Measurements from ENCODE around the gene NUMB. TPM values are rescaled to one million over a fixed set of nuclear protein-coding genes. Genes with fewer than 3 reads are reported as not detected.
"Not testable (repeated sequence)": the region's sequence is repeated elsewhere in the genome, so short reads cannot be mapped to it uniquely, and the experiment has no call there.

The NUMB gene
- total RNA-seq, 1 donor from 2014 or later = 218 TPM

DNA sequence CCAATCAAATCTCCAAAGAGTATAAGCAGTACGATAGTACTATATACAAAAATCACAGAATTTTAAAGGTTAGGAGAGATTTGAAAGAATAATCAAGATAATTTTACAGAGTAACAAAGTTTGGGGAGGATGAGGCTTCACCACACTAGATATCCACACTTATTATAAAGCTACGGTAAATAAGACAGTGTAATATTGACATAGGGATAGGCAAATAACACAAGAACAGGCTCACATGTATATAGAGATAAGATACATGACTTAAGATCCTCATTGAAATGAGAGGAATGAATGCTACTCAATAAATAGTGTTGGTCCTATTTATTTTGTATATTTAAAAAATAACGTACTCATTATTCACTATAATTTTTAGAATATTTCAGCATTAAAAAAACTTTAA lies 26.2 kb downstream of the NUMB start:
- H3K4me3 Mint-ChIP-seq (ENCODE audit: unreplicated experiment) = no peak overlapping the region
- peaks cover 2% of the 10 kb centered on the region for H3K27me3 Mint-ChIP-seq (ENCODE audit: unreplicated experiment)
- TF ChIP-seq, protein P1, sequence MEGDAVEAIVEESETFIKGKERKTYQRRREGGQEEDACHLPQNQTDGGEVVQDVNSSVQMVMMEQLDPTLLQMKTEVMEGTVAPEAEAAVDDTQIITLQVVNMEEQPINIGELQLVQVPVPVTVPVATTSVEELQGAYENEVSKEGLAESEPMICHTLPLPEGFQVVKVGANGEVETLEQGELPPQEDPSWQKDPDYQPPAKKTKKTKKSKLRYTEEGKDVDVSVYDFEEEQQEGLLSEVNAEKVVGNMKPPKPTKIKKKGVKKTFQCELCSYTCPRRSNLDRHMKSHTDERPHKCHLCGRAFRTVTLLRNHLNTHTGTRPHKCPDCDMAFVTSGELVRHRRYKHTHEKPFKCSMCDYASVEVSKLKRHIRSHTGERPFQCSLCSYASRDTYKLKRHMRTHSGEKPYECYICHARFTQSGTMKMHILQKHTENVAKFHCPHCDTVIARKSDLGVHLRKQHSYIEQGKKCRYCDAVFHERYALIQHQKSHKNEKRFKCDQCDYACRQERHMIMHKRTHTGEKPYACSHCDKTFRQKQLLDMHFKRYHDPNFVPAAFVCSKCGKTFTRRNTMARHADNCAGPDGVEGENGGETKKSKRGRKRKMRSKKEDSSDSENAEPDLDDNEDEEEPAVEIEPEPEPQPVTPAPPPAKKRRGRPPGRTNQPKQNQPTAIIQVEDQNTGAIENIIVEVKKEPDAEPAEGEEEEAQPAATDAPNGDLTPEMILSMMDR (IDR thresholded peaks at IDR 0.05; ENCODE audit: unreplicated experiment) = no peak
- H3K36me3 Mint-ChIP-seq (ENCODE audit: low read depth, unreplicated experiment) = no peaks in the 10 kb centered on the region
- no peaks in the 10 kb centered on the region for H3K9me3 Mint-ChIP-seq (ENCODE audit: unreplicated experiment)
- peaks cover 24% of the 10 kb centered on the region for H3K4me1 Mint-ChIP-seq (ENCODE audit: unreplicated experiment)
- DNase-seq (ENCODE audit: low spot score) = no peak
- H3K27ac Mint-ChIP-seq (ENCODE audit: unreplicated experiment) = peak overlapping the region; percentile 30

DNA sequence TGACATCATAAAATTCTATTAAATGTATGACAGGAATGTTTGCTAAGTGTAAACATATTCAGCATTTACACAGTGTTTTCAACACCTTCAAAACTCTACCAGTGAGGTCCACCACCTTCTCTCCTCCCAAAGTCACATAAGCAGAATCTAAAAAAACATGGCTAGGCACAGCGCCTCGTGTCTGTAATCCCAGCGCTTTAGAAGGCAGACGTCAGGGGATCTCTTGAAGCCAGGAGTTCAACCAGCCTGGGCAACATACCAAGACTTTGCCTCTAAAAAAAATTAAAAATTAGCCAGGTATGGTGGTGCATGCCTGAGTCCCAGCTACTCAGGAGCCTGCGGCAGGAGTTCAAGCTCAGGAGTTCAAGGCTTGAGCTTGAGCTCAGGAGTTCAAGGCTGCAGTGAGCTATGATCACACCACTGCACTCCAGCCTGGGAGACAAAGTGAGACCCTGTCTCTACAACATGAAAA lies 30.0 kb downstream of the NUMB start:
- no peaks in the 10 kb centered on the region for H3K9me3 Mint-ChIP-seq (ENCODE audit: unreplicated experiment)
- peaks cover 2% of the 10 kb centered on the region for H3K27me3 Mint-ChIP-seq (ENCODE audit: unreplicated experiment)
- H3K4me1 Mint-ChIP-seq (ENCODE audit: unreplicated experiment) = peaks cover 38% of the 10 kb centered on the region
- TF ChIP-seq, protein P1 (IDR thresholded peaks at IDR 0.05; ENCODE audit: unreplicated experiment) = no peak
- H3K4me3 Mint-ChIP-seq (ENCODE audit: unreplicated experiment) = no peak overlapping the region
- DNase-seq (ENCODE audit: low spot score) = no peak
- H3K36me3 Mint-ChIP-seq (ENCODE audit: low read depth, unreplicated experiment) = no peaks in the 10 kb centered on the region
- H3K27ac Mint-ChIP-seq (ENCODE audit: unreplicated experiment) = peak overlapping the region; percentile 19

DNA sequence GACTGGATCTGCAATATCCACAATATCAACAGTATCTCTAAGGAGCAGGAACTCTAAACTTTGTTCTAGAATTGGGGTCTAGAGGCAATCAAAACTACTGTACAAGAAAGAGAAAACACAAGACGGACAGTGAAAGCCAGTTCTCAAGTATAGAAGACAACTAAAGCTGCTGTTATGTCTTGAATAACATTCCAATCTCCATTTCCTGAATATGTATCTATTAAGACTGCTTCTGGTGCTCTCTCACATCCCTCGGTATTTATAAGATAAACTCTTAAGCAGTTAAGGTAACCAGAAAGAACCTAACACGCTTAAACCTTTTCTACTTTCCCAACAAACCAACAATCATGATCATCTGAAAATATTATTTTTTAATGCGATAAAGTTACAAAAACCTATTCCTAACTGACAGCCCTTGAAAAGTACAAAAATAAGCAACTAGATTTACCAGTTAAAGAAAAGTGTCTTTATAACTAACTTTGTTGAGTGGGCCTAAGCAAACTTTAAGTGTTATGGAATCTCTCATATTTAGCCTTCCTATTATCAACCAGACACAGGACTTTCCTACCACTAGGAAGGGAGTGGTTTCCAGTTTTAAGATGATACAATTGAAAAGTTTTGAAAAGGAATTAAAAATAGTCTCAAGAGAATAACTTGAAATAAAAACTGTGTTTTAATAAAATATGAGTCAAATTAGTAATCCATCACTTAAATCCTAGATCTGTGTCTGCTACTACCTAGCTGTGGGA lies 30.7 kb downstream of the NUMB start:
- TF ChIP-seq, protein P1 (IDR thresholded peaks at IDR 0.05; ENCODE audit: unreplicated experiment) = no peak
- peak overlapping the region; percentile 72 for H3K27ac Mint-ChIP-seq (ENCODE audit: unreplicated experiment)

DNA sequence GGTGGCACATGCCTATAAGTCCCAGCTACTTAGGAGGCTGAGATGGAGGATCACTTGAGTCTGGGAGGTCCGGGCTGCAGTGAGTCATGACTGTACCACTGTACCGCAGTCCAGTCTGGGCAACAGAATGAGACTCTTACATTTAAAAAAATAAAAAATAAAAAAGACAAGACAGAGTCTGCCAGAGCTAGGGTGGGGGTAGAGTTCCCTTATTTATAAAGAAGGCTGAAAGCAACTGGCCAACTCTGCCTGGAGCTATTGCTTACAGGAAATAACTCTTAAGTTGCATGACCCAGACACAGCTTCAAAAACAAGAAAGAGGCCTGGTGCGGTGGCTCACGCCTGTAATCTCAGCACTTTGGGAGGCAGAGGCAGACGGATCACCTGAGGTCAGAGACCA lies 31.5 kb downstream of the NUMB start:
- TF ChIP-seq, protein P1 (IDR thresholded peaks at IDR 0.05; ENCODE audit: unreplicated experiment) = no peak
- Mint-ChIP-seq H3K27ac (ENCODE audit: unreplicated experiment) (peak overlapping the region; percentile 53), H3K36me3 (ENCODE audit: low read depth, unreplicated experiment) (peaks cover 10% of the 10 kb centered on the region), H3K4me3 (ENCODE audit: unreplicated experiment) (no peak overlapping the region), H3K9me3 (ENCODE audit: unreplicated experiment) (no peaks in the 10 kb centered on the region), H3K27me3 (ENCODE audit: unreplicated experiment) (peaks cover 2% of the 10 kb centered on the region), H3K4me1 (ENCODE audit: unreplicated experiment) (peaks cover 48% of the 10 kb centered on the region)
- DNase-seq (ENCODE audit: low spot score) = no peak

More for the DNA sequence above, 30.7 kb downstream of the NUMB start:
- H3K4me1 Mint-ChIP-seq (ENCODE audit: unreplicated experiment) = peaks cover 42% of the 10 kb centered on the region
- H3K9me3 Mint-ChIP-seq (ENCODE audit: unreplicated experiment) = no peaks in the 10 kb centered on the region
- H3K4me3 Mint-ChIP-seq (ENCODE audit: unreplicated experiment) = no peak overlapping the region
- H3K36me3 Mint-ChIP-seq (ENCODE audit: low read depth, unreplicated experiment) = peaks cover 4% of the 10 kb centered on the region
- H3K27me3 Mint-ChIP-seq (ENCODE audit: unreplicated experiment) = peaks cover 2% of the 10 kb centered on the region
- no peak for DNase-seq (ENCODE audit: low spot score)

DNA sequence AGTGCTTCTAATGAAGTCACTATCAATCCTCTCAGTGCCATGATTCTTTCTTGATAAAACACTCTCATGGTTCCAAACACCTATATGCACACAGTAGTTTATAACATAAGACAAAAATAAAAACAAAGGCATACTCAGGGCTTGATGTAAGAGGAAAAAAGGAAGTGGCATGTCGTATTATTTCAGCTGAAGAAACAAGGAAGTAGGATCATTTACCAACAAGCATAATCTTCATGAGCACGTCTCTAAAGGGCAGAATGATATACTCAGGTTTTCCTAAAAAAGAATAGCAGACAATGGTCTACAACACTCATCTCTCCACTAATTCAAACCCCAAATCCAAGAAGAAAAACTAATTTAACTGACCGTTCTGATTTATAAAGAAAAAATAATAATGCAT lies 33.9 kb downstream of the NUMB start:
- Mint-ChIP-seq H3K4me1 (ENCODE audit: unreplicated experiment) (peaks cover 45% of the 10 kb centered on the region), H3K27ac (ENCODE audit: unreplicated experiment) (peak overlapping the region; percentile 82), H3K4me3 (ENCODE audit: unreplicated experiment) (no peak overlapping the region), H3K9me3 (ENCODE audit: unreplicated experiment) (no peaks in the 10 kb centered on the region), H3K36me3 (ENCODE audit: low read depth, unreplicated experiment) (peaks cover 21% of the 10 kb centered on the region), H3K27me3 (ENCODE audit: unreplicated experiment) (peaks cover under 1% of the 10 kb centered on the region)
- no peak for DNase-seq (ENCODE audit: low spot score)
- TF ChIP-seq, protein P1 (IDR thresholded peaks at IDR 0.05; ENCODE audit: unreplicated experiment) = no peak

DNA sequence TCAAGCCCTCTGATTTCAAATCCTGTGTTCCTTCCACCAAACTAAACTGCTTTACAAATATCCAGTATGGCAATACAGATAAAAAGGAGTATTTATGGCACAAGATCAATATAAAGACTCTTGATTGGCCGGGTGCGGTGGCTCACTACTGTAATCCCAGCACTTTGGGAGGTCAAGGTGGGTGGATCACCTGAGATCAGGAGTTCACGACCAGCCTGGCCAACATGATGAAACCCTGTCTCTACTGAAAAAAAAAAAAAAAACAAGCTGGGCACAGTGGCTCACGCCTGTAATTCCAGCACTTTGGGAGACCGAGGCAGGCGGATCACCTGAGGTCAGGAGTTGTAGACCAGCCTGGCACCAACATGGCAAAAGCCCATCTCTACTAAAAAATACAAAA lies 35.3 kb downstream of the NUMB start:
- Mint-ChIP-seq H3K4me1 (ENCODE audit: unreplicated experiment) (peaks cover 33% of the 10 kb centered on the region), H3K36me3 (ENCODE audit: low read depth, unreplicated experiment) (peaks cover 22% of the 10 kb centered on the region), H3K27ac (ENCODE audit: unreplicated experiment) (peak overlapping the region; percentile 68)
- H3K9me3 Mint-ChIP-seq (ENCODE audit: unreplicated experiment); DNase-seq (ENCODE audit: low spot score); H3K4me3 Mint-ChIP-seq (ENCODE audit: unreplicated experiment); H3K27me3 Mint-ChIP-seq (ENCODE audit: unreplicated experiment): not testable (repeated sequence)

Measured in endothelial cell (in vitro differentiated cells).